ENCODE results near the gene LHFPL3.

The LHFPL3 gene

GRCh38 chr7:104906032-104906431 is 577.6 kb downstream of the LHFPL3 start:
- TF ChIP-seq TAF1 (IDR thresholded peaks at IDR 0.05; ENCODE audit: low read depth), result no peak

GRCh38 chr7:104906556-104906955 is 578.2 kb downstream of the LHFPL3 start:
- no peak for TF ChIP-seq RAD21 (IDR thresholded peaks at IDR 0.05; ENCODE audit: low read depth)
- TF ChIP-seq YY1 (IDR thresholded peaks at IDR 0.05; ENCODE audit: low read depth), result no peak
- TF ChIP-seq NFIC (IDR thresholded peaks at IDR 0.05), result no peak
- TF ChIP-seq REST (IDR thresholded peaks at IDR 0.05; ENCODE audit: low read depth), result no peak
- TF ChIP-seq MAX (IDR thresholded peaks at IDR 0.05), result no peak
- TF ChIP-seq EP300 (IDR thresholded peaks at IDR 0.05; ENCODE audit: borderline replicate concordance), result no peak
- no peak for TF ChIP-seq TEAD4 (IDR thresholded peaks at IDR 0.05)
- no peak for TF ChIP-seq TAF1 (IDR thresholded peaks at IDR 0.05; ENCODE audit: low read depth)
- TF ChIP-seq ZBTB7A (IDR thresholded peaks at IDR 0.05; ENCODE audit: low read depth), result no peak
- TF ChIP-seq TCF12 (IDR thresholded peaks at IDR 0.05; ENCODE audit: low read depth), result no peak
- TF ChIP-seq FOXM1 (IDR thresholded peaks at IDR 0.05; ENCODE audit: borderline replicate concordance, low read depth), result no peak
- TF ChIP-seq EGR1 (IDR thresholded peaks at IDR 0.05), result no peak
- no peak for TF ChIP-seq CEBPB (IDR thresholded peaks at IDR 0.05)
- TF ChIP-seq CREB1 (IDR thresholded peaks at IDR 0.05; ENCODE audit: low read depth), result no peak

- TF ChIP-seq TCF12 (IDR thresholded peaks at IDR 0.05; ENCODE audit: low read depth) (no peak), EP300 (IDR thresholded peaks at IDR 0.05; ENCODE audit: borderline replicate concordance) (no peak), EGR1 (IDR thresholded peaks at IDR 0.05) (no peak)
These were observed 580.2 kb downstream of the LHFPL3 start for GRCh38 chr7:104908636-104909035.

GRCh38 chr7:104909096-104909495 is 580.7 kb downstream of the LHFPL3 start:
- TF ChIP-seq MAX (IDR thresholded peaks at IDR 0.05) (no peak), EP300 (IDR thresholded peaks at IDR 0.05; ENCODE audit: borderline replicate concordance) (no peak), ZBTB7A (IDR thresholded peaks at IDR 0.05; ENCODE audit: low read depth) (no peak), CREB1 (IDR thresholded peaks at IDR 0.05; ENCODE audit: low read depth) (no peak)

GRCh38 chr7:104914421-104914820 is 586.0 kb downstream of the LHFPL3 start:
- TF ChIP-seq RAD21 (IDR thresholded peaks at IDR 0.05; ENCODE audit: low read depth), result no peak
- no peak for TF ChIP-seq TCF12 (IDR thresholded peaks at IDR 0.05; ENCODE audit: low read depth)
- TF ChIP-seq EGR1 (IDR thresholded peaks at IDR 0.05), result no peak
- TF ChIP-seq EP300 (IDR thresholded peaks at IDR 0.05; ENCODE audit: borderline replicate concordance), result no peak
- TF ChIP-seq CREB1 (IDR thresholded peaks at IDR 0.05; ENCODE audit: low read depth), result no peak

GRCh38 chr7:104921596-104921995 is 593.2 kb downstream of the LHFPL3 start:
- TF ChIP-seq USF1 (IDR thresholded peaks at IDR 0.05) (no peak), ZBTB7A (IDR thresholded peaks at IDR 0.05; ENCODE audit: low read depth) (no peak), YY1 (IDR thresholded peaks at IDR 0.05; ENCODE audit: low read depth) (no peak), CEBPB (IDR thresholded peaks at IDR 0.05) (no peak), REST (IDR thresholded peaks at IDR 0.05; ENCODE audit: low read depth) (no peak), TCF12 (IDR thresholded peaks at IDR 0.05; ENCODE audit: low read depth) (no peak), NFIC (IDR thresholded peaks at IDR 0.05) (no peak), MAX (IDR thresholded peaks at IDR 0.05) (no peak), EP300 (IDR thresholded peaks at IDR 0.05; ENCODE audit: borderline replicate concordance) (no peak), RAD21 (IDR thresholded peaks at IDR 0.05; ENCODE audit: low read depth) (no peak), TEAD4 (IDR thresholded peaks at IDR 0.05) (no peak), FOXM1 (IDR thresholded peaks at IDR 0.05; ENCODE audit: borderline replicate concordance, low read depth) (no peak), CREB1 (IDR thresholded peaks at IDR 0.05; ENCODE audit: low read depth) (no peak), TAF1 (IDR thresholded peaks at IDR 0.05; ENCODE audit: low read depth) (no peak)

Measured in Ishikawa (cell line).